A549 (cell line): Measurements from ENCODE around the gene CLEC4F. TPM values are rescaled to one million over a fixed set of nuclear protein-coding genes. Genes with fewer than 3 reads are reported as not detected.

ENCODE experiments used
- ATAC-seq, 2 experiments: fragments of 200-7000 bp in 1 of 2; fragments of >200 bp in 1 of 2; cut with Nextera tagmentation in 1 of 2; cut with Tn5 transposase in 1 of 2; 3 replicates each; pipeline versions ENCODE4 v1.8.0 to v1.9.1; 2018 to 2020; ENCODE audit warnings: mild to moderate bottlenecking in 1 of 2, moderate library complexity in 1 of 2
- CTCF ChIA-PET: fragments of 300-600 bp; sonication (Branson Sonifier 250); formaldehyde crosslinking; extraction: SDS; loops from one replicate; lab custom pipeline; 2021; ENCODE audit warnings: antibody characterized with exemption, inconsistent platforms; lab: Yijun Ruan, JAX
- POLR2A ChIA-PET: fragments of 350-600 bp; formaldehyde crosslinking; extraction: SDS; loops from one replicate; lab custom pipeline; 2021; ENCODE audit warnings: antibody characterized with exemption, inconsistent platforms; lab: Yijun Ruan, JAX
- DNase-seq, 2 experiments: peaks; one replicate each; pipeline versions ENCODE4 v3.0.0 to v3.0.0-alpha.2; 2011 to 2016; ENCODE audit warnings: low read depth in 1 of 2, low spot score in 1 of 2
- FAIRE-seq: peaks from 2 replicates; lab custom pipeline; 2011; peaks lifted over from hg19 to GRCh38; lab: Jason Lieb, UNC
- H3K27ac ChIP-seq, 2 experiments: fragments of >200 bp; sonication (Bioruptor Twin); formaldehyde crosslinking; 3 replicates each; pipeline ENCODE4 v1.5.1; 2016 to 2017
- H3K4me1 ChIP-seq: fragments of >200 bp; sonication (Bioruptor Twin); formaldehyde crosslinking; 3 replicates; pipeline ENCODE4 v1.6.1; 2016
- H3K4me2 ChIP-seq: fragments of >200 bp; sonication (Bioruptor Twin); formaldehyde crosslinking; 3 replicates; pipeline ENCODE4 v1.6.1; 2016
- H3K4me3 ChIP-seq: fragments of >200 bp; sonication (Bioruptor Twin); formaldehyde crosslinking; 3 replicates; pipeline ENCODE4 v1.5.1; 2016
- H3K9me3 ChIP-seq: fragments of >200 bp; sonication (Bioruptor Twin); formaldehyde crosslinking; 3 replicates; pipeline ENCODE4 v1.6.1; 2016
- CBX8 ChIP-seq: fragments of 200-600 bp; sonication (generic); IDR thresholded peaks from 2 replicates; pipeline ENCODE4 v1.6.1; 2016
- CEBPB ChIP-seq, 2 experiments: fragments of >200 bp in 1 of 2; sonication (Bioruptor Twin) in 1 of 2; formaldehyde crosslinking in 1 of 2; IDR thresholded peaks; 2 replicates each; pipeline ENCODE4 v1.6.1; 2012 to 2016
- CHD2 ChIP-seq: fragments of 150-350 bp; IDR thresholded peaks from 2 replicates; pipeline ENCODE4 v1.6.1; 2014; ENCODE audit warnings: low read length; ENCODE audit not compliant: partially characterized antibody
- E2F6 ChIP-seq: IDR thresholded peaks from 2 replicates; pipeline ENCODE4 v1.6.1; 2012; ENCODE audit warnings: low read depth, borderline replicate concordance
- EHMT2 ChIP-seq: fragments of 200-600 bp; sonication (generic); IDR thresholded peaks from 2 replicates; pipeline ENCODE4 v1.6.1; 2016; ENCODE audit warnings: antibody characterized with exemption, low read depth, mild to moderate bottlenecking, moderate library complexity
- EP300 ChIP-seq, 2 experiments: fragments of >200 bp; sonication (Bioruptor Twin); formaldehyde crosslinking; IDR thresholded peaks; 2 replicates in 1 of 2; 3 replicates in 1 of 2; pipeline ENCODE4 v1.6.1; 2016 to 2017
- FOXS1 ChIP-seq: fragments of 250-450 bp; sonication (Bioruptor Pico); IDR thresholded peaks from 2 replicates; pipeline ENCODE4 v1.5.0; 2020; ENCODE audit warnings: mild to moderate bottlenecking, moderate library complexity
- GATA3 ChIP-seq: IDR thresholded peaks from 2 replicates; pipeline ENCODE4 v1.6.1; 2012; ENCODE audit warnings: borderline replicate concordance
- HES2 ChIP-seq: fragments of >200 bp; sonication (Bioruptor Twin); formaldehyde crosslinking; IDR thresholded peaks from 2 replicates; pipeline ENCODE4 v1.6.1; 2016
- HEYL ChIP-seq: fragments of 250-450 bp; sonication (Bioruptor Pico); IDR thresholded peaks from 2 replicates; pipeline ENCODE4 v1.8.0; 2021; ENCODE audit warnings: mild to moderate bottlenecking, moderate library complexity
- HOXA7 ChIP-seq: fragments of 250-450 bp; sonication (Bioruptor Pico); IDR thresholded peaks from 2 replicates; pipeline ENCODE4 v1.5.0; 2020; ENCODE audit warnings: mild to moderate bottlenecking, moderate library complexity
- HOXB13 ChIP-seq: fragments of 250-450 bp; sonication (Bioruptor Pico); IDR thresholded peaks from 2 replicates; pipeline ENCODE4 v1.5.0; 2020; ENCODE audit warnings: low read depth, mild to moderate bottlenecking, moderate library complexity
- MAFK ChIP-seq: fragments of 450-650 bp; IDR thresholded peaks from 2 replicates; pipeline ENCODE4 v1.6.1; 2014; ENCODE audit not compliant: partially characterized antibody
- NFE2L2 ChIP-seq: fragments of 150-350 bp; conservative IDR thresholded peaks from 2 replicates; pipeline ENCODE4 v1.6.1; 2014; ENCODE audit warnings: low read length
- REST ChIP-seq: fragments of 200-600 bp; sonication (generic); IDR thresholded peaks from 2 replicates; pipeline ENCODE4 v1.6.1; 2016; ENCODE audit warnings: antibody characterized with exemption, mild to moderate bottlenecking, moderate library complexity
- RFX5 ChIP-seq: fragments of 450-650 bp; IDR thresholded peaks from 2 replicates; pipeline ENCODE4 v1.7.1; 2014; ENCODE audit warnings: antibody characterized with exemption, mild to moderate bottlenecking, moderate library complexity
- RNF2 ChIP-seq: fragments of 200-600 bp; sonication (generic); IDR thresholded peaks from 2 replicates; pipeline ENCODE4 v1.6.1; 2016; ENCODE audit warnings: low read depth, mild to moderate bottlenecking, antibody characterized with exemption, moderate library complexity, borderline replicate concordance
- USF2 ChIP-seq: fragments of 450-650 bp; IDR thresholded peaks from 2 replicates; pipeline ENCODE4 v1.6.1; 2014; ENCODE audit warnings: antibody characterized with exemption
- WGBS: methylation state at CpG from one replicate; pipeline ENCODE4 v1.1.6; 2017; ENCODE audit errors: missing lambda C conversion rate; 5-methylcytosine and 5-hydroxymethylcytosine counted together
- polyA plus RNA-seq, 4 experiments: library from polyadenylated mRNA; depleted of rRNA in 3 of 4; stranded (reverse); fragments of >200 nt; fragmentation: RNase III in 1 of 4; extraction: RNeasy Plus Mini Kit Qiagen cat#74134 plus additional on column Dnase treatment in 1 of 4; gene quantifications; 2 replicates in 3 of 4; 3 replicates in 1 of 4; pipeline ENCODE4 v1.2.3, GENCODE V29; 2011 to 2017
- TF ChIP-seq, protein P1 (sequence below): fragments of 150-350 bp; IDR thresholded peaks from 2 replicates; pipeline ENCODE4 v1.6.1; 2014; ENCODE audit warnings: low read depth, mild to moderate bottlenecking, low read length
- TF ChIP-seq, protein P2 (sequence below): fragments of 250-450 bp; sonication (Bioruptor Pico); IDR thresholded peaks from 2 replicates; pipeline ENCODE4 v1.5.0; 2021; ENCODE audit warnings: mild to moderate bottlenecking, moderate library complexity, borderline replicate concordance
- TF ChIP-seq, protein P3 (sequence below): fragments of >200 bp; sonication (Bioruptor Twin); formaldehyde crosslinking; IDR thresholded peaks from 3 replicates; pipeline ENCODE4 v1.6.1; 2016

Gene CLEC4F
- polyA plus RNA-seq, 2 of the 4 experiments (the other 2 are of a cell fraction), result not detected

DNA sequence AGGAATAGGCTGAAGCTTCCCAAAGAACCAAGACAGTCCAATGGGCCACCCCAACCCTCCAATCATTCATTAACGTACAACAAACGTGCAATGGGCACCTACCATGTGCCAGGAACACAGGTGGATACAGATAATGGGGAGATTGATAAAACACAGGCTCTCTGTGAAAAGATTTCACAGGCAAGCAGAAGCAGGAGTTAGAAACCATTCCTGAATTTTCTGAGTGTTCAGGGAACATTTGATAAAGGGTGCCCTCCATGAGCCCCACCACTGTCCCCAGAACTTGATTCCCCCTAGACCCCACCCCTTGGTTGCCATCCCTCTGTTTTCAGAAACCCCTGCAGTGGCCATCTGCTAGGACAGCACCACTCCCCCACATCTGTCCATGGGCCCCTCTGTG is 13.7 kb upstream of the CLEC4F start (continued):
- TF ChIP-seq E2F6 (no peak), CEBPB (IDR thresholded peaks at IDR 0.05) (no peak)

- no peak overlapping the region for H3K4me2 ChIP-seq
- POLR2A ChIA-PET, result no interaction called here
- H3K4me1 ChIP-seq, result no peaks in the 10 kb centered on the region
- FAIRE-seq (no peak), ATAC-seq (no peak), DNase-seq (no peak)
- peaks cover 8% of the 10 kb centered on the region; the same call in 2 of the 3 replicates for H3K9me3 ChIP-seq
- no peak overlapping the region for H3K4me3 ChIP-seq
- no peak overlapping the region for H3K27ac ChIP-seq
- TF ChIP-seq RFX5, result no peak
- no peak for TF ChIP-seq GATA3
- TF ChIP-seq MAFK, result no peak
- no peak for TF ChIP-seq HEYL (CRISPR knock-in tag)
- TF ChIP-seq, protein P1, sequence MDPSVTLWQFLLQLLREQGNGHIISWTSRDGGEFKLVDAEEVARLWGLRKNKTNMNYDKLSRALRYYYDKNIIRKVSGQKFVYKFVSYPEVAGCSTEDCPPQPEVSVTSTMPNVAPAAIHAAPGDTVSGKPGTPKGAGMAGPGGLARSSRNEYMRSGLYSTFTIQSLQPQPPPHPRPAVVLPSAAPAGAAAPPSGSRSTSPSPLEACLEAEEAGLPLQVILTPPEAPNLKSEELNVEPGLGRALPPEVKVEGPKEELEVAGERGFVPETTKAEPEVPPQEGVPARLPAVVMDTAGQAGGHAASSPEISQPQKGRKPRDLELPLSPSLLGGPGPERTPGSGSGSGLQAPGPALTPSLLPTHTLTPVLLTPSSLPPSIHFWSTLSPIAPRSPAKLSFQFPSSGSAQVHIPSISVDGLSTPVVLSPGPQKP, result no peak
- TF ChIP-seq, protein P2, sequence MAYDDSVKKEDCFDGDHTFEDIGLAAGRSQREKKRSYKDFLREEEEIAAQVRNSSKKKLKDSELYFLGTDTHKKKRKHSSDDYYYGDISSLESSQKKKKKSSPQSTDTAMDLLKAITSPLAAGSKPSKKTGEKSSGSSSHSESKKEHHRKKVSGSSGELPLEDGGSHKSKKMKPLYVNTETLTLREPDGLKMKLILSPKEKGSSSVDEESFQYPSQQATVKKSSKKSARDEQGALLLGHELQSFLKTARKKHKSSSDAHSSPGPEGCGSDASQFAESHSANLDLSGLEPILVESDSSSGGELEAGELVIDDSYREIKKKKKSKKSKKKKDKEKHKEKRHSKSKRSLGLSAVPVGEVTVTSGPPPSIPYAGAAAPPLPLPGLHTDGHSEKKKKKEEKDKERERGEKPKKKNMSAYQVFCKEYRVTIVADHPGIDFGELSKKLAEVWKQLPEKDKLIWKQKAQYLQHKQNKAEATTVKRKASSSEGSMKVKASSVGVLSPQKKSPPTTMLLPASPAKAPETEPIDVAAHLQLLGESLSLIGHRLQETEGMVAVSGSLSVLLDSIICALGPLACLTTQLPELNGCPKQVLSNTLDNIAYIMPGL (CRISPR knock-in tag), result no peak
- TF ChIP-seq EP300 (IDR thresholded peaks at IDR 0.05), result no peak
- no peak for TF ChIP-seq HOXB13 (CRISPR knock-in tag)
- TF ChIP-seq HOXA7 (CRISPR knock-in tag), result no peak
- TF ChIP-seq CEBPB (IDR thresholded peaks at IDR 0.05), result no peak
- no peak for TF ChIP-seq NFE2L2
- no peak for TF ChIP-seq FOXS1 (CRISPR knock-in tag)
- no peak for TF ChIP-seq RNF2
- no peak for TF ChIP-seq REST
- CTCF ChIA-PET, result interaction anchor here (0.8 to 5.7 kb wide), 4 partner anchors 30 to 87 kb away, joined by 3 to 33 read pairs (median 4); partner anchors contain the start of gene FIGLA
- WGBS, result 0% methylated on average over 1 of the region's 1 CpG
Observed at GRCh38 chr2:70833246-70833645, 12.8 kb upstream of the CLEC4F start.

DNA sequence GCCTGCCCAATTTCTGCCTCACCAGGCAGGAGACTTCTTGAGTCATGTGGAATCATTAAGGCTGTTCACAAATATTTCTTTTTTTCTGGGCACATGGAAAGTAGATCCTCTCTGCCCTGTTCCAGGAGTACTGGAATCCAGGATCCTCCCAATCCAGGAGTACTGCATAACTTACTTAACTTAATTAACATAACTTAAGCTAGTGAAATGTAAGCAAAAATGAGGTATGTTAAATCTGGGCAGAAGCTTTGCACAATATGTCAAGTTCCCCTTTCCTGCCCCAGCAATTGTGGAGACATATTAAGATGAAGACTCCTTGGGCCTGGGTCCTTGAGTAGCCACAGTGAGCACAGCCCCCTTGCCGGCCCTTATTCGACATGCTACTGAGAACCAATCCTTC is 12.0 kb upstream of the CLEC4F start:
- Histone ChIP-seq H3K27ac (no peak overlapping the region), H3K4me2 (no peak overlapping the region), H3K4me3 (no peak overlapping the region)
- ATAC-seq (no peak), FAIRE-seq (no peak)
- CTCF ChIA-PET, result interaction anchor here (1.2 to 5.7 kb wide), 2 partner anchors 31 to 87 kb away, joined by 4 to 33 read pairs; no protein-coding TSS in a partner anchor
- TF ChIP-seq, protein P3, sequence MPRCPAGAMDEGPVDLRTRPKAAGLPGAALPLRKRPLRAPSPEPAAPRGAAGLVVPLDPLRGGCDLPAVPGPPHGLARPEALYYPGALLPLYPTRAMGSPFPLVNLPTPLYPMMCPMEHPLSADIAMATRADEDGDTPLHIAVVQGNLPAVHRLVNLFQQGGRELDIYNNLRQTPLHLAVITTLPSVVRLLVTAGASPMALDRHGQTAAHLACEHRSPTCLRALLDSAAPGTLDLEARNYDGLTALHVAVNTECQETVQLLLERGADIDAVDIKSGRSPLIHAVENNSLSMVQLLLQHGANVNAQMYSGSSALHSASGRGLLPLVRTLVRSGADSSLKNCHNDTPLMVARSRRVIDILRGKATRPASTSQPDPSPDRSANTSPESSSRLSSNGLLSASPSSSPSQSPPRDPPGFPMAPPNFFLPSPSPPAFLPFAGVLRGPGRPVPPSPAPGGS, result no peak
- no peak for TF ChIP-seq EHMT2
- TF ChIP-seq CBX8, result no peak
- TF ChIP-seq RFX5, result no peak
- TF ChIP-seq HEYL (CRISPR knock-in tag), result no peak
- TF ChIP-seq CHD2, result no peak
- TF ChIP-seq HES2, result no peak
- TF ChIP-seq USF2, result no peak
- TF ChIP-seq, all 56 proteins: peak for 0
- POLR2A ChIA-PET, result no interaction called here
- peaks cover 8% of the 10 kb centered on the region; the same call in 2 of the 3 replicates for H3K9me3 ChIP-seq
- 53% methylated on average over 2 of the region's 2 CpGs for WGBS
- DNase-seq, result no peak
- H3K4me1 ChIP-seq, result no peaks in the 10 kb centered on the region
